Measurements from ENCODE around the gene DCUN1D1.

Gene DCUN1D1

DNA sequence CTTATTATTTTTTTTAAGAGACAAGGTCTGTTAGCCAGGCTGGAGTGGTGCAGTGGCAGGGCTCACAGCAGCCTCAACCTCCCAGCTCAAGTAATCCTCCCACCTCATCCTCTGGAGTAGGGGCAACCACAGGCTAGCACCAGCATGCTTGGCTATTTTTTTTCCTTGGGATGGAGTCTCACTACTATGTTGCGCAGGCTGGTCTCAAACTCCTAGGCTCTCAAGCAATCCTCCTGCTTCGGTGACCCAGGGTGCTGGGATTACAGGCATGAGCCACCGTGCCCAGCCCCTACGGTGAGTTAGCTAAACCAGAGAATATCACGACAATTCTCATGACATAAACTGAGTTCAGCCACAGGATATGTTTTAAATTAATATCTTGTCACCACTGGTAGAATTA is 2.0 kb downstream of the DCUN1D1 start:
- in situ Hi-C loops (cut with MboI; ENCODE audit: low sequenced_read_pairs, unreplicated experiment) = no loop called here
- no peak for TF ChIP-seq CTCF (IDR thresholded peaks at IDR 0.05; ENCODE audit: borderline replicate concordance, control extremely low read depth, extremely low read depth, insufficient read depth, missing control alignments)
- DNase-seq (ENCODE audit: low spot score) = no peak

GRCh38 chr3:182973047-182973446 is 7.3 kb downstream of the DCUN1D1 start:
- no peak for DNase-seq (ENCODE audit: low spot score)
- in situ Hi-C loops (cut with MboI; ENCODE audit: low sequenced_read_pairs, unreplicated experiment) = no loop called here
- TF ChIP-seq CTCF (IDR thresholded peaks at IDR 0.05; ENCODE audit: borderline replicate concordance, control extremely low read depth, extremely low read depth, insufficient read depth, missing control alignments) = no peak

- DNase-seq (ENCODE audit: low spot score) = no peak
- in situ Hi-C loops (cut with MboI; ENCODE audit: low sequenced_read_pairs, unreplicated experiment) = no loop called here
- no peak for TF ChIP-seq CTCF (IDR thresholded peaks at IDR 0.05; ENCODE audit: borderline replicate concordance, control extremely low read depth, extremely low read depth, insufficient read depth, missing control alignments)
These were observed 8.0 kb downstream of the DCUN1D1 start for GRCh38 chr3:182972387-182972786.

GRCh38 chr3:182971637-182972036 is 8.7 kb downstream of the DCUN1D1 start:
- no peak for DNase-seq (ENCODE audit: low spot score)
- in situ Hi-C loops (cut with MboI; ENCODE audit: low sequenced_read_pairs, unreplicated experiment) = no loop called here

GRCh38 chr3:182970811-182971418 is 9.4 kb downstream of the DCUN1D1 start:
- DNase-seq (ENCODE audit: low spot score) = no peak
- in situ Hi-C loops (cut with MboI; ENCODE audit: low sequenced_read_pairs, unreplicated experiment) = no loop called here
- no peak for TF ChIP-seq CTCF (IDR thresholded peaks at IDR 0.05; ENCODE audit: borderline replicate concordance, control extremely low read depth, extremely low read depth, insufficient read depth, missing control alignments)

More at GRCh38 chr3:182971637-182972036, 8.7 kb downstream of the DCUN1D1 start:
- TF ChIP-seq CTCF (IDR thresholded peaks at IDR 0.05; ENCODE audit: borderline replicate concordance, control extremely low read depth, extremely low read depth, insufficient read depth, missing control alignments) = no peak

DNA sequence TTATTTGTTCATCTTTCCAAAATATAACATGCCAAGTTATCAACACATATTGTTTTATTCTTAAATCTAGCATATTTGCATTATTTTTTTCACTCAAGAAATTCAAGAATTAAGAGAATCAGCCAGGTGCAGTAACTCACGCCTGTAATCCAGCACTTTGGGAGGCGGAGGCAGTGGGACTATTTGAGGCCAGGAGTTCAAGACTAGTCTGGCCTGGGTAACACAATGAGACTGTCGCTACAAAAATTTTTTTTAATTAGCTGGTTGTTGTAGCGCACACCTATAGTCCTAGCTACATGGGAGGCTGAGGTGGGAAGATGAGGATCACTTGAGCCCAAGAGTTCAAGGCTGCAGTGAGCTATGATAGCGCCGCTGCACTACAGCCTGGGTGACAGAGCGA is 10.5 kb downstream of the DCUN1D1 start:
- in situ Hi-C loops (cut with MboI; ENCODE audit: low sequenced_read_pairs, unreplicated experiment) = no loop called here
- TF ChIP-seq CTCF (IDR thresholded peaks at IDR 0.05; ENCODE audit: borderline replicate concordance, control extremely low read depth, extremely low read depth, insufficient read depth, missing control alignments) = no peak
- no peak for DNase-seq (ENCODE audit: low spot score)

All from GM13976 (cell line).